Erythroblast (primary cell): ENCODE results near the gene SDSL.

Experiments
- GATA1 ChIP-seq: IDR thresholded peaks from 2 replicates; pipeline ENCODE4 v1.6.1; 2011; ENCODE audit warnings: low read depth, mild to moderate bottlenecking, control low read depth, low read length, moderate library complexity
- POLR2A ChIP-seq: IDR thresholded peaks from 2 replicates; pipeline ENCODE4 v1.6.1; 2011; ENCODE audit warnings: mild to moderate bottlenecking, low read length

- TF ChIP-seq POLR2A, result no peak
- TF ChIP-seq GATA1, result no peak
Observed at GRCh38 chr12:113437729-113438100, 15.5 kb downstream of the SDSL start.
